ENCODE data around the gene AFAP1.

The AFAP1 gene

DNA sequence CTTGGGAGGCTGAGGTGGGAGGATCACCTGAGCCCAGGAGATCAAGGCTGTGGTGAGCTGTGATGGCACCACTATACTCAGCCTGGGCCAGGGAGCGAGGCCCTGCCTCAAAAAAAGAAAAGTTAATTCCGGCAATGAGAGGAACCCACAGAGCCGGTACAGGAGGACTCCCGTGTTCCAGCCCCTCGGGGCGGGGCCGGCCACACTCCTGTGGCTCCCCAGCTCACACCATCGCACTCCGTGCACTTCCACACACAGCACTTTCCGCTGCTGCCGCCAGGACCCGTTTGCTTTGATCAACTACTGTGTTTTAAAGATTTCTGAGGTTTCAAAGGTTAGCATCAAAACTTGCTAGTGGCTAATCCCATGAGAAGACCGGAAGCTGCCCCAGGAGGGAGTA, 171.7 kb downstream of the AFAP1 start:
- DNase-seq (ENCODE audit: low spot score), result no peak

DNA sequence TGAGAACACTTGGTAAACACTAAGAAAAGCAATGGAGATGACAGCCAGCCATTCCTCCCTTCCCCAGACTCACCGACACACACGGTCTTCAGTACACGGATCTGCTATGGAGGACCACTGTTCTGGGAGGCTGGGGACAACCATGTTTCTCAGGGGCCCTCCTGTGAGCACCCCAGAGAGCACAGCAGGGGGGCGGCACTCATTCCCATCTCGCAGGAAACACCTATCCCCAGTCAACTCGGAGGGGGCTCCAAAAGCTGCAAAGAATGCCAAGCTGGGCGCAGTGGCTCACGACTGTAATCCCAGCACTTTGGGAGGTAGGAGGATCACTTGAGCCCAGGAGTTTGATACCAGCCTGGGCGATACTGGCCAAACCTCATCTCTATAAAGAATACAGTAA, 172.1 kb downstream of the AFAP1 start:
- no peak for DNase-seq (ENCODE audit: low spot score)

DNA sequence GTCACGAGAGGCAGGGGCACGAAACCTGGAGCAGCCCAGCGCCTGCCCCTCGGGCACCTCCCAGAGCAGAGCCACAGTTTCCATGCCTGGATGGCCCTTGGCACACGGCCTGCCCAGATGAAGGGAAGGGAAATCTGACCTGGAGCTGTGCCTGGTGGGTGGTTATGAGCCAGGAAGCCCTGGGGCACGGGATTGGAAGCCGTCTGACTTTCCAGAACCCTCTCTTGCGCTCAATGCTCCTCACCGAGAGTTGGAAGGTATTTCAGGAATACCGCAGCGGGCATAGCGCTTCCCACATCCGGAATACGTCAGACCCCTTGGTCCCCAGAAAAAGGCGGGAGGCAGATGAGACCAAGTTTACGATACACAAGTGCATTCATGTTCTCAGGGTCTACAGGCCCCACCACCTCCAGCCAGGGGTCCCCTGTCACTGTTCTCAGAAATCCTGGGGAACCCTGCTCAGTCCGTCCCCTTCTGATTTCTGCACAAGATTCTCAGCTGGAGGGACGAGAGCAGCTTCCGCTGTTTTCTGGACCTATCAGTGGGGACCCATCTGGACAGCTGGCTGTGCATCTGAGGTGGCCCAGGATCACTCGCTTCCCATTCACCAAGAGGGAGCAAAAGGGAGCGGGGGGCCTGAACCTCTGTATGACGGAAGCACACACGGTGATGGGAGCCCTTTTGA, 172.9 kb downstream of the AFAP1 start:
- no peak for DNase-seq (ENCODE audit: low spot score)

DNA sequence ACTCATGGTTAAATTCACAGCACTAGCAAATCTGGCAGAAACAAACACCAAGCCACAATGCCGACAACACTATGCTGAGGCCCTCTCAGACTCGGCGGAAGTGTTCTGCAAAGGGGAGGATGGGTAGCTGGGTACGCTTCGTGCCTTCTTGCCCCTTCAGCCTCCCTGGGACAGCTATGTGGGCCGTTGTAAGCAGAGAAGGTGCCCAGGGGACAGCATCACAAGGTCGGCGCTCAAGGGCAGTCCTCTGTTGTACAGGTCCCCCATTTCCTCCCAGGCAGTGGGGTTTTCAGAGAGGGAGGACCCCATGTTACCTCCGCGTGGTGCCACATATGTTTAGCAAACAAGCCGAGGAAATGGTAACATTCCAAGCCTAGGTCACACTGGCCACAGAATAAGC, 173.6 kb downstream of the AFAP1 start:
- no peak for DNase-seq (ENCODE audit: low spot score)

DNA sequence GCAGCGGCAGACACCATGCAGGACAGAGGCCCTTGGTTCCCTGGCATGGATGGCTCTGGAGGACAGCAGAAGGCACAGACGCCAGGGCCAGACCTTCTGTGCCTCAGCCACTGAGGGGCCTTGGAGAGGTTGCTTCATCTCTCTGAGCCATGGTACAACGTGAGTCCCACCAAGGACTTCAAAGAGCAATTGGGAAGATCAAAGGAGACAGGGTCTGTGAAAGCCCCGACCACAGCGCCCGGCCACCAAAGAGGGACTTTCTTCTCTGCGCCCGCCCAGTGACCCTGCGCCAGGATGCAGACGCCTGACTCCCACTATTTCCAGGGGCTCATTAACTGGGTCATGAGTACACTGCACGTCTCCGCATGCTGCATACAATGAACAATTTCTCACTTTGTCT, 174.0 kb downstream of the AFAP1 start:
- DNase-seq (ENCODE audit: low spot score), result no peak

DNA sequence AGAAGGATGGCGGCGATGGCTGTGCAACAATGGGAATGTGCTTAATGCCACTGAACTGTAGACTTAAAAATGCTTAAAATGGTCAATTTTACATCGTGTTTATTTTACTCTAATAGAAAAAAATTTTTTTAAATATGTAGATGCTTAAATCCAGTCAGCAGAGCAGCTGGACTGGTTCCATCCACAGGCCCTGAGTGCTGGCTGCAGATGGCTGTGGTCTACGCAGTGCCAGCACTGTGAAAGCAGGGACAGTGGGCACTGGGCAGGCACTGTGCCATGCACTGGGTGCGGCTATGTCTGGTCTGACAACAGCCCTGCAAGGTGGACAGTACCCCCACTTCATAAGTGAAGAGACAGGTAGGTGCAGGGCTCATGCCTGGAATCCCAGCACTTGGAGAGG, 175.2 kb downstream of the AFAP1 start:
- DNase-seq (ENCODE audit: low spot score), result no peak

DNA sequence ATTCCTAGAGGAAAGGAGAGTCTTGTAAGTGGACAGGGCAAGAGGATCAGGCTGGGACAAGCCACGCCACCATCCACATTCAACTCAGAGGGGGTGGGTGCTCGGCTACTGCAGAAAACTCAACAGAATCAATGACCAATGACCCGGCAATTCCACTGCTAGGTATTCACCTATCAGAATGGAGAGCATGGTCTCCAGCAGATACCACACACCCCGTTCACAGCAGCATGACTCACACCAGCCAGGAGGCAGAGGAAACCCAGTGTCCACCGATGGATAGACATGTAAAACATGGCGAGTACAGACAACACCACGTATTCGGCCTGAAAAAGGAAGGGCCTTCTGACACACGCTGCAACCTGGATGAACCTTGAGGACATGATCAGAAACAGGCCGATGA, 175.9 kb downstream of the AFAP1 start:
- DNase-seq (ENCODE audit: low spot score), result no peak

DNA sequence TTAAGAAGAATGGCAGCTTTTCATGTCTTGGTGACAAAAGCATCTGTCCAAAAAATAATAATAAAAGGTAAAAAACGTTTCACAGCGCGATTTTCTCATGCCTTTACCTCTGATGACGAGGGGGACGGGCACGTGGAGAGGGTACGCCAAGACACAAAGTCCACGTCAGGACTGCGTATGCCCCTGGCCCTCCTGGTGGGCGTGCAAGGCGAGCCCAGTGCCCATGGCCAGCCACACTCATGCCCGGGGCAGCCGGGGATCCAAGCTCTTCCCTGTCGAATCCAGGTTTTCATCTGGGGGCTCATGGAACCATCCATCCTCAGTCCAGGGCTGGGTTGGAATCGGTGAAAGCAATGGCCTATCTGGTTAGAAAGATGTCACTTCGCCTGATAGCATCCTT, 176.6 kb downstream of the AFAP1 start:
- no peak for DNase-seq (ENCODE audit: low spot score)

DNA sequence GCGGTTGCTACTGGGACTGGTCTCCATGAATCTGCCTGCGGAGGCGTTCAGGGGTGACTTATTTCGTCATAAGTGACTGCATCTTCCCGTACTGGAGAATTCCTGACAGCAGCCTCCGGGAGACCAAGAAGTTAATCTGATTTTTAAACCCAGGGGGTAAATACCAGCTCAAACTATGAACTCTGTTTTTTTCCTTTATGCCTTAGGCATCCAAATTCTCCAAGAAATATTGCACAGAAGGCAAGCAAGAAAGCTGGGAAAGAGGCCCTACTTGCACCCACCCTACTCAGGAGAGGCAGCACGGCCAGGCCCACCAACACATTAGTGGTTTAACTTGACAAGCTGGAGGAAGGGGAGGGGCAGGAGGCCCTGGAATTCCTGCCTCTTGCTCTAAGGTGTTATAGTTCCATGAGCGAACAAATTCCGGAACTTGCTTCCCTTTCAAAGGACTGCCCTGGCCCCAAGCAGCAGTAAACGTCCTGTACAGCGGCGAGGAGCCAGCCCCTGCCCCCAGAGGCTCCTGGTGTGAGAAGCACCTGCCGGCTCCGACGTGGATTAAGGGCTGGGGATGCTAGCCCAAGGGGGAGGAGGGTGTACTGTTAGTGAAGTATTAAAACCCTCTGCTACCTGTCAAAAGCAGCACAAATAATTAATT, 177.2 kb downstream of the AFAP1 start:
- no peak for DNase-seq (ENCODE audit: low spot score)

DNA sequence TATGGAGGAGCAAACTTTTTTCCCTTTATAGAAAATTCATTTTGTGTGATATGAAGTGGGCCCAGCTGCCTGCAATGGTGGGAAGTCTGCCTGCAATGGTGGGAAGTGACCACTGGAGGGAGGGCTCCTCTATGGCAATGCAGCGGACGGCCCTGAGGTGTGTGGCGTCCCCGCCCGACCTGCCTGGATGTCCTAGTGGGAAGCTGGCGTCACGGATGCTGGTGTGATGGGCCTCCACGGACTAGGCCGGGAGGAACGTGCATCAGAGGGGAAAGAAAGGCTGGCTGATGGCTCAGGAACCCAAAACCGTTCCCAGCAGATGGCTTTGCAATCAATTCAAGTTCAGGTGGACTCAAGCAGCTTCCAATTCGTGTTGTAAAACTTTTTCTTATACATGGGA, 177.9 kb downstream of the AFAP1 start:
- peak; percentile 40 for DNase-seq (ENCODE audit: low spot score)

DNA sequence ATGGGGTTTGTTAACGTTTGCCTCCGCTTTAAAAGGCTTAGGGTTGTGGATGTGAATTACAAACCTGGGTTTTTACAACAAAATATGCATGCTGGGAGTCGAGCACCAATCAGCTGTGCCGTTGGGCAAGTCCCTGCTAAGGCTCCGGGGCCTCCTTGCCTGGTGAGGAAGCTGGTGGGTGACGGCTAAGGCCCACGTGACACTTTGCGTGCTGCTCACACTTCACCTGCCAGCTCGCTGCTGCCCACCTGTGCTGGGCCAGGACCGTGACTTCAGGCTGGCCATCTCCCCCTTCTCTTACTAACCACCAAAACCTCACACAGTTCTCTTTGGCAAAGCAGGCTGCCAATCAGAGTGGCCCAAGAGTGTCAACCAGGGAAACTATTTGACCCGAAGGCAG, 178.3 kb downstream of the AFAP1 start:
- DNase-seq (ENCODE audit: low spot score), result no peak

DNA sequence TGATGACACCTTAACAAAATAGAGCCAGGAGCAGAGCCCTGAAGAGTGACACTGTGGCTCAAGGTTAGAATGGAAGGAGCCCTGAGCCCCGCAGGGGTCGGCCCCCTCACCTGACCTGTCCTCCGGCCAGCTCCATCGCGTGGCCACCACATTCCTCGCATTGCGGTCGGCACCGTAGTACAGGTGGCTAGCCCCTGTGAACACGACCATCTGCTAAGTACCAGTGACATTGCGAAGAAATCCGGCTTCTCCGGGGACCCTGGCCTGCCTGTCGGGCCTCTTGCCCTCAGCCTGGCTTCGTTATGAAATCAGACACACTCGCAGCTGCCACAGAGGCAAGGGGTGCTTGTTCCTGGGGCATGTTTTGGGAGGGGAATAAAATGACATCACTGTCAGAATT, 179.0 kb downstream of the AFAP1 start:
- DNase-seq (ENCODE audit: low spot score), result no peak

DNA sequence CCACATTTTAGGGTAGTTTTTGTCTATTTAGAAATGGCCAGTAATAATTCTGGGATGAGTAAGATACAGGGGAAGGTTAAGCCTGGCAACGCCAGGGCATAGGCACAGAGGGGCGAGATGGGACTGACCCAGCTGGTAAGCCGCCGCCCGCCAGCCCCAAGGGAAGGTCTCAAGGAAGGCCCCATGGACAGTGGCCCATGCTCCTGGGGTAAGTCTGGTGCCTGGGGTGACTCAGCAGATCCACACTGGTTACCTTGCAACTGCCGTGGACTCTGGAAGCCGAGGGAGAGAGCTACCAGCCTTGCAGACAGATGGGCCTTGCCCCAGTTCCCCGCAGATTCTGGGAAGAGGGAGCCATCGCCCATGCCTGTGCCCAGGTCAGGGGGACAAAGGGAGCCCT, 179.4 kb downstream of the AFAP1 start:
- DNase-seq (ENCODE audit: low spot score), result no peak

DNA sequence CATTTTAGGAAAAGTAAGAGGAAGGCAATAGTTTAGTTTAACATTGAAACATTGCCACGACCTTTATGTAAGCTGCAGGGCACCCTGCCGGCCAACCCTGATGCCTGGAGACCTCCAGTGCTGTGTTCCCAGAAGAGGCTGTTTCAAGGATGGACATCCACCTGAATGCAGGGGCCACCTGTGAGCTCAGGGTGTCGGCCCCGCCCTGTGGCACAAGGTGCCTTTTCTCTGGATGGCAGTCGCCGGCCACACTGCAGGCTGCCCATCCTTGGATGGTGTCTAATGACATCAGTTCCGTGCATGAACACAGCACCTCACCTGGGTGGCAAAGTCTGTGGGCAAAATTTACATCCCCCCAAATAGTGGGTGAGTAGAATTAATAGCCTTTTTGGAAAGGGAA, 180.0 kb downstream of the AFAP1 start:
- no peak for DNase-seq (ENCODE audit: low spot score)

DNA sequence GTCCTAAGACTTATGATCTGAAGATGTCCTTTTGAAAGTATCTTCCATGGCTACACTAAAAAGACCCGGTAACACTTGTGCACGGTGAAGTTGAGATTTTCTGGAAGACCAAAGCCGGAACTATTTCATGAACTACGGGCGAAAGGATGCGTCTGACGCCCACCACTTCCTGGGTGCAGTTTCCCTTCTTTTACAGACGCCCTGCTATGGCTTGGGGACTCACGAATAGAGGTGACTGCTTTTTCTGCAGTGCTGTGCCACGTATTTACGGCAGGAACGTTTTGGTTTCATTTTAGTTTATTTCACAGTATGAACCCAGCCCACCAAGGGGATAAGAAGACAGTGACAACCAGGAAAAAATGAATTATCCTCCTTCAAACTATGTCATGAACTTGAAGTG, 180.4 kb downstream of the AFAP1 start:
- DNase-seq (ENCODE audit: low spot score), result peak; percentile 72

DNA sequence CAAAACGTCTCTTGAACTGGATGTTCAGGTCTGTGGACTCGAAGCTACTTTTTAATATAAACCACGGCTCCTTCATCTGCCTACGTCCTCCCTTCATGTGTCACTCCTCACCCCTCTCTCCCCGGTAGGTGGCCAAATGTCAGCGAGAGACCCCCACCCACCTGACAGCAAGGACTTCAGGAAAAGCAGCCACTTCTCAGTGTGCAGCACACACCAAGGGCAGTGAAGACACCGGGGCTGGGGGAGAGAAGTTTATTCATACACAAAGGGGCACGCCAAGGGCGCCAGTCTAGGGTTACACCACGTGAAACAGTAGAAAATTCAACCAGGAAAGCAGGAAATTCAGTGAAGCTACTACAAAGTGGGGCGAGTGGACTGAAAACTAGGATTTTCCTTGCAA, 181.2 kb downstream of the AFAP1 start:
- DNase-seq (ENCODE audit: low spot score), result no peak

DNA sequence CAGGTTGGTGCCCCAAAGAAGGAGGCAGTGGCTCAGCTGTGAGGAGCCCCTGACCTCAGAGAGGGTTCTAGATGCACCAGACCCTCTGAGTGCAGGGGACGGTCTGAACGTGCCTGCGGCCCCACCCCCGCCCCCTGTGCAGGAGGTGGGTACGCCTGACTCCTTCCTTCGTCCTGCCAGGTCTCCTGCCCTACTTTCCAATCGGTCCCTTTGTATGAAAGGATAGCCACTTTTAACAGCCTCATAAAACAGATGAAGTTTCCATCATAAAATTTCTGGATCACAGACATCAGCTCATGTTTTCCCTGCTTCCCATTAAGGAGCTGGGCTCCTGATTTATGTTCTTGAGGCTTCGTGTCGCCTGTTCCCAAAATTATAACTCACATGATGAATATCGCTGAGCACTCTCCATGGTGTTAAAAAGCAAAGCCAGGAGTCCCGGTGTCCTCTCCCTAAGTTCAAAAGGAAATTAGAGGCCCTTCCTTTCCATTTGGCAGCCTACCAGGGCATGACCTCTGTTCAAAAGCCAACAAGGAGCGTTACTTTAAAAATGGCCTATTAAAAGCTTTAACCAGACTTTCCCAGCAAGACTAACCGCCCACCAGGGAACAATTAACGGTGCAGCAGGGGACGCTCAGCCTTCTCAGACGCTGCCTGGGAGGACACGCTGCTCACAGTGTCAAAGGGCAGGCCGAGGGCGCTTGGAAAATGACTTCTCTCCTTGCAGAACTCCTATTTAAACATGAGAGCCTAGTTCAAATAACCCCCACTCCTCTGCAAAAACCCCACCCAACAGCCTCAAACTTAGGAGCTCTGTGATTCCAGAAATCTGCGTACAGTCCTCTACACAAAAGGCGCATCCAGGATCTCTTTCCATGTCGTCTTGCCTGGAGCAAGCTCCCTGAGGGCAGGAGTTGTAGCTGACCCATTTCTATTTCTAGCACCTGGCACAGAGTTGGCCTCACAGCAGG, 181.9 kb downstream of the AFAP1 start:
- no peak for DNase-seq (ENCODE audit: low spot score)

DNA sequence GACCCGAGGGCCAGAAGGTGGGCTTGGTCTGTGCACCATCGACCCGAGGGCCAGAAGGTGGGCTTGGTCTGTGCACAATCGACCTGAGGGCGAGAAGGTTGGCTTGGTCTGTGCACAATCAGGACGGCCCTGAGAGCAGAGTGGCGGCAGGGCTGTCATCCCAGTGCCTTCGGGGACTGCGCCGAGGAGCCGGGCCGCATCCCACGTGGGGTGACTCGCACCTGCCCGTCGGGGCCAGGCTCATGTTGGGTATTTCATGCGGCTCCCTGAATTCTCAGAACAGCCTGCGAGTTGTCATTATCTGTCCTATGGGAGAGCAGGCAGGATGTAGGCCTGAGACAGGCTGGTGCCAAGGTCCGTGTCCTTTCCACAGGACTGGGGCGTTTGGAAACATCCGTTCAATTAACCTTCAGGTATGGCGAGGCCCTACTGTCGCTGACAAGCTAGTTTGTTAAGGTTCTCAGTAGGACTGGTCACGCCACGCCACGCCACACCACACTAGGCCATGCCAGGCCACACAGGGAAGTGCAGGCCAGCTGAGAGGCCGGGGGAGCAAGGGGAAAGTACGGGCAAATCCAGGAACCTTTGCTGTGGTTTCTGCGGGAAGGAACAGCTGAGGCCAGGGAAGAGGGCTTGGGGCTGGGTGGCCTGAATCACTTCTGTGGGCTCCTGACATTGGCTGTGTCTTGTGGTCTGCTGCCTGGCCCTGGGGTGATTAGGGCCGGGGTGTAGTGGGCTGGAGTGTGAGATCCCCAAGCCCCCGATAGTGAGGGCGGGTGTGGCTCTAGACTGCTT, 182.9 kb downstream of the AFAP1 start:
- no peak for DNase-seq (ENCODE audit: low spot score)

DNA sequence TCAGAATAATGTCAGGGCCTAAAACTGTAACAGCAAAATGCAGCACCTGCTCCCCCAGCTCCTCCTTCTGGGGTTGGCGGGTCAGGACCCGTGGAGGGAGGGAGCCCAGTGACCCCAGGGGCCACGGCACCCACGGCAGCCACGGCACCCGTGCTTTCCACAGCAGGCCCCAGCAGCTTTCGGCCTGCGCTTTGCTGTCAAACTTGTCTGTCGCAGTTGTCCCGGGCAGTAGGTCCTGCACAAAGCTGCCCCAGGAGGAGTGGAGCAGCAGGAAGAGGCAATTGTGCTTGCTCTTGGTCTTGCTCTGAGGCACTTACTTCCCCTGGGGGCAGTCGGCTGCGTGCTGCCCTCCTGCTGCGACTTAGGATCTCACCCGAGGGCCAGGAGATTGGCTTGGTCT, 183.6 kb downstream of the AFAP1 start:
- no peak for DNase-seq (ENCODE audit: low spot score)

DNA sequence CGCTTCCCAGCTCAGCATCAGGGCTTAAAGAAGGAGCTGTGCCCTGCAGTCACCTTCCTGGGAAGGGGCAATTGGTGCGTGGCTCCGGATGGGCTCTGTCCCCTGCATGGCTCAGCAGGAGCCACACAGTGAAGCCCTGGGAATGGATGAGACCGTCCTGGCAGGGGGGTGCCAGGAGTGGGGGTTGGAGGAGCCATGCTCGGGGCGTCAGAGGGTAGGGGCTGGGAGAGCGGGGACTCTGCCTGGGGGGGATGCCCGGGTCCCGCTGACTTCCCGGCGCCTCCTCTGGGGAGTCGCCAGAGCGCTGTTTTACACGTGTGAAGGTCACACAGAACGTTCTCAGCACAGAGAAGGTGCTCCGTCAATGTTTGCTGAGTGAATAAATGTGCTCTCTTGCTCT, 184.1 kb downstream of the AFAP1 start:
- DNase-seq (ENCODE audit: low spot score), result no peak

DNA sequence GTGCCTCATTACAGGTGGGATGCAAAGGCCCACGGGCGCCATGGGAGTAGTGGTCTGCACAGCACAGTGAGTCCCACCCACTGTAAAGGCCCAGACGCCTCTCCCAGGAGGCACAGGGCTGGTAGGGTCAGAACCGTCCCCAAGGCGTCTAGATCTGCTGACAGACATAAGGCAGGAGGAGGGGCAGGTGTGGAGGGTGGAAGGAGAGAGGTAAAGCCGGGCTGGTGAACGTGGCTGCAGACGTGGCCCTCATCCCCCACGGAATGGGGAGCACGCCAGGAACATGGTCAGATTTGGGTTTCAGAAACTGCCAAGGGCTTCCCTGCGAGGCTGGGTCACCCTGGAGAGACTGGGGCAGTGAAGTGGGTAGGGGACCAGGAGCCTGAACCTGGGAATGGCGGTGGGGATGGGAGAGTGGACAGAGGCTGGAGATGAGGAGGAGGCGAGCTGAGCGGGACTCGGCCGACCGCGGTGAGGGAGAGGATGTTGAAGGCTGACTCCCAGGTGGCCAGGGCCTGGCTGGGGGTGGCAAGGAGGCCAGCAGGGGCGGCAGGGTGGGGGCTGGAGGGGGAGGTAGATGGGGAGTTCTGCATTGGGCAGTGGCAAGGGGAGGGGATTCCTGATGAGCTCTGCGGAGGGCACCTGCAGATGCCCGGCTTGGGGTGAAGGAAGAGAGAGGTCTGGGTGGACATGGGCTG, 184.9 kb downstream of the AFAP1 start:
- DNase-seq (ENCODE audit: low spot score), result no peak
